Stomach (tissue), 4 donors: Measurements from ENCODE around the gene FAM229B.

ENCODE experiments used
- EP300 ChIP-seq: sonication (generic); formaldehyde crosslinking; IDR thresholded peaks from one replicate; pipeline ENCODE4 v1.6.1; 2017; ENCODE audit warnings: antibody characterized with exemption
- POLR2A ChIP-seq, 4 donors: fragments of 450-650 bp; IDR thresholded peaks; one replicate each; pipeline ENCODE4 v1.6.1; 2016; ENCODE audit warnings: antibody characterized with exemption in 4 of 4, control low read depth in 2 of 4, mild to moderate bottlenecking in 1 of 4, moderate library complexity in 1 of 4
- POLR2AphosphoS5 ChIP-seq, 3 donors: sonication (generic); formaldehyde crosslinking; IDR thresholded peaks; one replicate each; pipeline ENCODE4 v1.6.1; 2016; ENCODE audit warnings: antibody characterized with exemption in 3 of 3
- TF ChIP-seq, protein P1 (sequence below), 7 experiments: fragments of 450-650 bp in 4 of 7; fragments of 200-600 bp in 3 of 7; sonication (generic) in 3 of 7; IDR thresholded peaks; one replicate each; pipeline ENCODE4 v1.5.1; 2016 to 2019; ENCODE audit warnings: antibody characterized with exemption in 7 of 7, control low read depth in 2 of 7, mild to moderate bottlenecking in 1 of 7

DNA sequence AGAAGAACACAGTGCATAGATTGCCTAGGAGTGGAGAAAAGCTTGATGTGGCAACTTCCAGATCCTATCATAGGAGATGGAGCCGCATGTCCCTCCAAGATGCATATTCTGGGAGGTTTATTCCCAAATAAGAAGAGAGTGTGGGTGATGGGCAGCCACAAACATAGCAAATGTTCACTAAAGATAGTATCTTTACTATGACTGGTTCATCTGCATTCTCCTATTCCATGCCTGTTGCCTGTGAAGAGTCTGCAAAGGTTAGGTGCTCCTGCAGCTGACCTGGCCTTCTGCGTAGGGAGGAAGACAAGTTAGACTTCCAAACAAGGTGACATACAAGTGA, 48.0 kb upstream of the FAM229B start:
- TF ChIP-seq, protein P1, sequence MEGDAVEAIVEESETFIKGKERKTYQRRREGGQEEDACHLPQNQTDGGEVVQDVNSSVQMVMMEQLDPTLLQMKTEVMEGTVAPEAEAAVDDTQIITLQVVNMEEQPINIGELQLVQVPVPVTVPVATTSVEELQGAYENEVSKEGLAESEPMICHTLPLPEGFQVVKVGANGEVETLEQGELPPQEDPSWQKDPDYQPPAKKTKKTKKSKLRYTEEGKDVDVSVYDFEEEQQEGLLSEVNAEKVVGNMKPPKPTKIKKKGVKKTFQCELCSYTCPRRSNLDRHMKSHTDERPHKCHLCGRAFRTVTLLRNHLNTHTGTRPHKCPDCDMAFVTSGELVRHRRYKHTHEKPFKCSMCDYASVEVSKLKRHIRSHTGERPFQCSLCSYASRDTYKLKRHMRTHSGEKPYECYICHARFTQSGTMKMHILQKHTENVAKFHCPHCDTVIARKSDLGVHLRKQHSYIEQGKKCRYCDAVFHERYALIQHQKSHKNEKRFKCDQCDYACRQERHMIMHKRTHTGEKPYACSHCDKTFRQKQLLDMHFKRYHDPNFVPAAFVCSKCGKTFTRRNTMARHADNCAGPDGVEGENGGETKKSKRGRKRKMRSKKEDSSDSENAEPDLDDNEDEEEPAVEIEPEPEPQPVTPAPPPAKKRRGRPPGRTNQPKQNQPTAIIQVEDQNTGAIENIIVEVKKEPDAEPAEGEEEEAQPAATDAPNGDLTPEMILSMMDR (IDR thresholded peaks at IDR 0.05), result no peak
- TF ChIP-seq POLR2A (IDR thresholded peaks at IDR 0.05) (no peak), POLR2AphosphoS5 (IDR thresholded peaks at IDR 0.05) (no peak), EP300 (no peak)
